ENCODE results near the gene SPON1. TPM values are rescaled to one million over a fixed set of nuclear protein-coding genes. Genes with fewer than 3 reads are reported as not detected.
"Not testable (repeated sequence)": the region's sequence is repeated elsewhere in the genome, so short reads cannot be mapped to it uniquely, and the experiment has no call there.

SPON1 gene
- not detected in 2 replicates for total RNA-seq (2014; rRNA removed; shearing (Covaris generic); ENCODE audit: low replicate concordance)

GRCh38 chr11:13962562-13963168, at the start of gene SPON1:
TSS of gene SPON1 (plus strand) at chr11:13962723. CDS start at chr11:13962905, 182 bp downstream.
- no peak within 1 kb of the TSS for H3K4me3 ChIP-seq
- no peaks in the 10 kb centered on the region for H3K36me3 ChIP-seq
- no peaks in the 10 kb centered on the region for H3K9me3 ChIP-seq
- DNase-seq: no peak
- peaks cover 30% of the 10 kb centered on the region for H3K27me3 ChIP-seq

DNA sequence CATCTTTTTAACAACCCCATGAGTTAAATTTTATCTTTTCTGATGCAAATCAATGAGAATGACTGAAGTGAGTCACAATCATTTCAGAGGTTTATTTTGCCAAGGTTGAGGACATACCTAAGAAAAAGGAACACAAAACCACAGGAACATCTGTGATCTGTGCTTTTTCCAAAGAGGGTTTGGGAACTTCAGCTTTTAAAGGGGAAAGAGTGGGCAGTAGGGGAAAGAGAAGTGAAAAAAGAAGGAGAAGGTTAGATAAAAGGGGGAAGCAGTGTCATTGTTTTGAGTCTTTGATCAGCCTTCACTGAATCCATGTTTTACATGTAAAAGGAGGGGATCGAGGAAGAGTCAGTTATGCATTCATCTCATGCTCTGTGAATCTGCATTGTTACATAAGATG, 45.3 kb upstream of the SPON1 start:
- Histone ChIP-seq H3K27me3 (peaks cover 3% of the 10 kb centered on the region), H3K9me3 (no peaks in the 10 kb centered on the region), H3K36me3 (no peaks in the 10 kb centered on the region), H3K4me3 (no peak overlapping the region)
- DNase-seq: no peak

DNA sequence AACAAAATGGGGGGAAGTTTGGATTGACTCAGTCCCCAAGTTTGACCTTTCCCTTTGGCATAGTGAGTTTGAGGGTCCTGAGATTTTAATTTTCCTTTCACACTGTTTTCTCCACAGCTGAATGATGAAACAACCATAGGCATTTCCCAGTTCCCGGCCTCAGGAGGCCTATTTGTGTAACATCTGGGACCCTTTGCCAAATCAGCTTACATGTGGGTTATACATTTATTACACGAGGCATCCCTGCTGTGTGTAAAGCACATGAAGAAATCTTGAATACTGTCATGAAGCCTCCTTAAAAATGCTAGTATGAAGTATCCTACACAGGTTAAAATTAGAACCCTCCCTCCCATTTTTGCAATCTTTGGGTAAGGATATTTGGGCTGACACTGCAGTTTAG, 44.6 kb upstream of the SPON1 start:
- no peaks in the 10 kb centered on the region for H3K36me3 ChIP-seq
- H3K27me3 ChIP-seq: peaks cover 3% of the 10 kb centered on the region
- H3K9me3 ChIP-seq: no peaks in the 10 kb centered on the region
- DNase-seq: no peak
- H3K4me3 ChIP-seq: no peak overlapping the region

- H3K36me3 ChIP-seq: no peaks in the 10 kb centered on the region
- DNase-seq: no peak
- H3K4me3 ChIP-seq: no peak overlapping the region
Observed at GRCh38 chr11:13920756-13921155, 41.8 kb upstream of the SPON1 start.

DNA sequence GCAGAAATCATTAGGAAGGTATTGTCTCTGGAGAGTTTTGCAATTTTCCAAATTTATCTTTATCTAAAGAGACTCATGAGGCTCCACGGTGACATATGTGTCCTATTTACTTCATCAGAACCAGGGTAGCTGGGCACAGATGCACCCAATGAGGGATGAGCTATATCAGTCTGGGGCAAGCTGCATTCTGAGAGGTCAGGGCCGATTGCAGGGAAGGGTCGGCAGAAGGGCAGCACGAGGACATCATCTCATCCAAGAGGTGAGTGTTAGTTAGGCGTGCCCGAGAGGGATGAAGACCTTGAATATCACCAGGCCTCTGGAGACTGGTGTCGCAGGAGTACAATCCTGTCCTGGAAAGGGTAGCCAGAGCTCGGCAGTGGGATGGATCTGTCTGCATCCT, 41.0 kb upstream of the SPON1 start:
- Histone ChIP-seq H3K9me3 (no peaks in the 10 kb centered on the region), H3K27me3 (peaks cover 3% of the 10 kb centered on the region), H3K36me3 (no peaks in the 10 kb centered on the region), H3K4me3 (no peak overlapping the region)
- DNase-seq: no peak

More at GRCh38 chr11:13920756-13921155, 41.8 kb upstream of the SPON1 start:
- Histone ChIP-seq H3K27me3 (peaks cover 3% of the 10 kb centered on the region), H3K9me3 (no peaks in the 10 kb centered on the region)

GRCh38 chr11:13923182-13923581, 39.3 kb upstream of the SPON1 start:
- H3K9me3 ChIP-seq: no peaks in the 10 kb centered on the region
- peaks cover 3% of the 10 kb centered on the region for H3K27me3 ChIP-seq
- H3K4me3 ChIP-seq: no peak overlapping the region
- no peaks in the 10 kb centered on the region for H3K36me3 ChIP-seq
- DNase-seq: no peak

GRCh38 chr11:13923716-13924650, 38.5 kb upstream of the SPON1 start:
- no peak overlapping the region for H3K4me3 ChIP-seq
- peaks cover 3% of the 10 kb centered on the region; the same call in 1 of the 2 replicates for H3K27me3 ChIP-seq
- no peaks in the 10 kb centered on the region for H3K36me3 ChIP-seq
- no peak for DNase-seq
- no peaks in the 10 kb centered on the region for H3K9me3 ChIP-seq

GRCh38 chr11:13924801-13925327, 37.7 kb upstream of the SPON1 start:
- H3K4me3 ChIP-seq: no peak overlapping the region
- no peak for DNase-seq
- H3K9me3 ChIP-seq: no peaks in the 10 kb centered on the region
- 0 out of 2 replicates have a peak, but pooled peaks cover under 1% of the 10 kb centered on the region for H3K27me3 ChIP-seq
- H3K36me3 ChIP-seq: no peaks in the 10 kb centered on the region

- not testable (repeated sequence) for H3K36me3 ChIP-seq, H3K9me3 ChIP-seq, DNase-seq, H3K4me3 ChIP-seq, H3K27me3 ChIP-seq
Observed at GRCh38 chr11:13926366-13926765, 36.2 kb upstream of the SPON1 start.

GRCh38 chr11:13926981-13927380, 35.5 kb upstream of the SPON1 start:
- DNase-seq: no peak
- Histone ChIP-seq H3K4me3 (no peak overlapping the region), H3K36me3 (no peaks in the 10 kb centered on the region), H3K27me3 (no peaks in the 10 kb centered on the region), H3K9me3 (no peaks in the 10 kb centered on the region)

DNA sequence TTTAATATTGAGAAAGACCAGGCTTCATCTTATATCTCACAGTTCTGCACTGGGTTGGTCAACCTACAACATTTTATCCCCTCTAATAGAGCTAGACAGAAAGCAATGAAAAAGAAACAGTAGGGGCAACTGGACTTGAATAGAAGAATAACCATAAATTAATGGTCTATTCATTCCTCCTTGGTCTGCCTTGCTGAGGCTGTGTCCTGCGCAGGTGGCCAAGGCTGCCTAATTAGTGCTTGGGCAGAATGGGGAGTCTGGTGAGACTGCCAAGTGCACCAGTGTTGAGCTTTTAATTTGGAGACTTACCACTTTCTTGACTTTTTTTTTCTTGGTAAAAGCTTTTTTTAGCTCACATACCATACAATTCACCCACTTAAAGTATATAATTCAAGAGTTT, 35.0 kb upstream of the SPON1 start:
- no peak for DNase-seq
- H3K9me3 ChIP-seq: no peaks in the 10 kb centered on the region
- H3K4me3 ChIP-seq: no peak overlapping the region
- H3K27me3 ChIP-seq: no peaks in the 10 kb centered on the region
- H3K36me3 ChIP-seq: no peaks in the 10 kb centered on the region

DNA sequence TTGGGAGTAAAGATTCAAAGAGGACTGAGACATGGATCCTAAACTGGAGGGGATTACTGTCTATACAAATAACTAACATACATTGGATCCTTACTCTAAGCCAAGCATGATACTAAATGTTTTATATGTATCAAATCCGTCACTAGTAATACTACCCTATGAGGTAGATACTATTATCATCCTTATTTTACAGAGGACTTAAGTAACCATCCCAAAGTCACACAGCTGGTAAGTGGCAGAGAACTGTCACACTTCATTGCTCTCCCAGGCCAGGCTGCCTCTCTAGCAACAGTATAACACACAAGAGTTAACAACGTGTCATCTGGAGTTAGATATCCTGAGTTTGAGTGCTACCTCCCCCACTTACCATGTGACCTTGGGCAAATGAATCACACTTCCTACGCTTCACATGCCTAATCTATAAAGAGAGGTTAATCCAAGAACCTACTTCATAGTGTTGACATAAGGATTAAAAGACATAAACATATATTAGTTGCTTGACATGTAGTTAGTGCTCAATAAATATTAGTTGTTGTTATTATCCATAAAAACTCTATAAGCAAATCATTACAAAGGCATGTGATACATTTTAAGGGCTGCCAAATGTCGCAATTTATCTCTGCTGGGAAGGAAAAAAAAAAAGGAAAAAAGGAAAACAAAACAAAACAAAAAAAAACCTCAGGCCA, 33.8 kb upstream of the SPON1 start:
- H3K9me3 ChIP-seq: no peaks in the 10 kb centered on the region
- H3K27me3 ChIP-seq: no peaks in the 10 kb centered on the region
- no peak overlapping the region for H3K4me3 ChIP-seq
- peak; percentile 8 for DNase-seq
- no peaks in the 10 kb centered on the region for H3K36me3 ChIP-seq

- no peak for DNase-seq
- no peaks in the 10 kb centered on the region for H3K27me3 ChIP-seq
- no peak overlapping the region for H3K4me3 ChIP-seq
- no peaks in the 10 kb centered on the region for H3K9me3 ChIP-seq
- H3K36me3 ChIP-seq: no peaks in the 10 kb centered on the region
Observed at GRCh38 chr11:13929395-13929891, 33.1 kb upstream of the SPON1 start.

DNA sequence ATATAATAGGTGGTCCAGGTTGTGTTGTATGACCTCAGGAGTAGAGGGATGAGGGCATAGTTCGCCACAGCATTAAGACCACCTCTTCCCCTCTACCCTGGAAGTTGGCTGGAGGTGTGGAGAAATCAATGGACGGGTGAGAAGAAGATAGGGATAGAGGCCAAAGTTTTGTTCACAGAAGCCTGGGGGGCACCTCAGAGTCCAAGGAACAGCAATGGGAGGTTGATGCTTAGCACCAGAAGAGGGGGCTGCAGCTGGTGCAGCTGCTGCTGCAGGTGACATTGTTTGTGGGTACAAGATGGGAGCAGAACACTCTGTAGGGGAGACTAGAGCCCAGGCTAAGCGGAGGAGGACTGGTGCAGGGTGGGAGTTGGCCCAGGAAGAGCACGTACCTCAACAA, 31.2 kb upstream of the SPON1 start:
- no peak for DNase-seq
- Histone ChIP-seq H3K9me3 (no peaks in the 10 kb centered on the region), H3K27me3 (no peaks in the 10 kb centered on the region), H3K36me3 (no peaks in the 10 kb centered on the region), H3K4me3 (no peak overlapping the region)

DNA sequence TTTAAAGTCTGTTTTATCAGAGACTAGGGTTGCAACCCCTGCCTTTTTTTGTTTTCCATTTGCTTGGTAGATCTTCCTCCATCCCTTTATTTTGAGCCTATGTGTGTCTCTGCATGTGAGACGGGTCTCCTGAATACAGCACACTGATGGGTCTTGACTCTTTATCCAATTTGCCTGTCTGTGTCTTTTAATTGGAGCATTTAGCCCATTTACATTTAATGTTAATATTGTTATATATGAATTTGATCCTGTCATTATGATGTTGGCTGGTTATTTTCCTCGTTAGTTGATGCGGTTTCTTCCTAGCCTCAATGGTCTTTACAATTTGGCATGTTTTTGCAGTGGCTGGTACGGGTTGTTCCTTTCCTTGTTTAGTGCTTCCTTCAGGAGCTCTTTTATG, 25.4 kb upstream of the SPON1 start:
- DNase-seq, H3K9me3 ChIP-seq, H3K36me3 ChIP-seq, H3K27me3 ChIP-seq, H3K4me3 ChIP-seq: not testable (repeated sequence)

- H3K4me3 ChIP-seq, DNase-seq, H3K9me3 ChIP-seq, H3K27me3 ChIP-seq, H3K36me3 ChIP-seq: not testable (repeated sequence)
Observed at GRCh38 chr11:13938829-13939228, 23.7 kb upstream of the SPON1 start.
